Hepatocyte (in vitro differentiated cells): ENCODE results near the gene LATS1. TPM values are rescaled to one million over a fixed set of nuclear protein-coding genes. Genes with fewer than 3 reads are reported as not detected.
"Not testable (repeated sequence)": the region's sequence is repeated elsewhere in the genome, so short reads cannot be mapped to it uniquely, and the experiment has no call there.

Experiments
- DNase-seq: peaks from one replicate; pipeline ENCODE4 v3.0.0-alpha.2; 2016; ENCODE audit warnings: low spot score
- H2AFZ ChIP-seq: fragments of 200-600 bp; sonication (generic); 2 replicates; pipeline ENCODE4 v1.6.0; 2016; ENCODE audit warnings: antibody characterized with exemption, mild to moderate bottlenecking
- H3K27ac ChIP-seq: fragments of 200-600 bp; sonication (generic); 2 replicates; pipeline ENCODE4 v1.5.1; 2016; ENCODE audit warnings: mild to moderate bottlenecking
- H3K27me3 ChIP-seq: fragments of 200-600 bp; sonication (generic); 2 replicates; pipeline ENCODE4 v1.6.1; 2016
- H3K36me3 ChIP-seq: fragments of 200-600 bp; sonication (generic); replicated peaks from 2 replicates; pipeline ENCODE4 v1.5.1; 2016; ENCODE audit warnings: low read depth; ENCODE audit not compliant: insufficient read depth
- H3K4me1 ChIP-seq: fragments of 200-600 bp; sonication (generic); 2 replicates; pipeline ENCODE4 v1.5.1; 2016; ENCODE audit warnings: mild to moderate bottlenecking, moderate library complexity; ENCODE audit not compliant: insufficient read depth
- H3K4me2 ChIP-seq: fragments of 200-600 bp; sonication (generic); 2 replicates; pipeline ENCODE4 v1.6.0; 2016
- H3K4me3 ChIP-seq: fragments of 200-600 bp; sonication (generic); 2 replicates; pipeline ENCODE4 v1.5.1; 2016; ENCODE audit warnings: mild to moderate bottlenecking
- H3K79me2 ChIP-seq: fragments of 200-600 bp; sonication (generic); 2 replicates; pipeline ENCODE4 v1.6.0; 2017; ENCODE audit warnings: mild to moderate bottlenecking
- H3K9me2 ChIP-seq: fragments of 200-600 bp; sonication (generic); replicated peaks from 2 replicates; pipeline ENCODE4 v1.6.0; 2017; ENCODE audit warnings: mild to moderate bottlenecking; ENCODE audit not compliant: insufficient read depth
- H3K9me3 ChIP-seq: fragments of 200-600 bp; sonication (generic); 2 replicates; pipeline ENCODE4 v1.5.1; 2016; ENCODE audit warnings: low read depth, mild to moderate bottlenecking
- H4K20me1 ChIP-seq: fragments of 200-600 bp; sonication (generic); 2 replicates; pipeline ENCODE4 v1.6.0; 2016; ENCODE audit warnings: mild to moderate bottlenecking; ENCODE audit not compliant: insufficient read depth, poor library complexity, severe bottlenecking
- CTCF ChIP-seq: fragments of 200-600 bp; sonication (generic); IDR thresholded peaks from 2 replicates; pipeline ENCODE4 v1.5.1; 2016; ENCODE audit warnings: antibody characterized with exemption, mild to moderate bottlenecking; ENCODE audit not compliant: poor library complexity
- EZH2 ChIP-seq: fragments of 200-600 bp; sonication (generic); IDR thresholded peaks from 2 replicates; pipeline ENCODE4 v1.6.1; 2016; ENCODE audit warnings: antibody characterized with exemption, mild to moderate bottlenecking, borderline replicate concordance
- EZH2phosphoT487 ChIP-seq: fragments of 200-600 bp; sonication (generic); IDR thresholded peaks from one replicate; pipeline ENCODE4 v1.6.1; 2018; ENCODE audit warnings: antibody characterized with exemption, mild to moderate bottlenecking, low read depth, moderate library complexity; ENCODE audit not compliant: unreplicated experiment, severe bottlenecking
- WGBS: methylation state at CpG from one replicate; pipeline ENCODE4 v1.1.6; 2016; ENCODE audit warnings: low lambda C conversion rate; ENCODE audit errors: missing lambda C conversion rate; 5-methylcytosine and 5-hydroxymethylcytosine counted together
- polyA plus RNA-seq: library from polyadenylated mRNA; unstranded; fragments of >200 nt; fragmentation: Nextera tagmentation; extraction: Ambion mirVana; gene quantifications from 2 replicates; pipeline ENCODE4 v1.2.1, GENCODE V29; 2016
- total RNA-seq: library from RNA; depleted of rRNA; stranded (reverse); fragments of >200 nt; gene quantifications from 2 replicates; pipeline ENCODE4 v1.2.3, GENCODE V29; 2014

The LATS1 gene
- total and polyA plus RNA-seq, 2 experiments from 2014 or later = 6.6 to 26.2 TPM

- DNase-seq = no peak
- no peaks in the 10 kb centered on the region for H4K20me1 ChIP-seq
- no peaks in the 10 kb centered on the region for H3K4me1 ChIP-seq
- no peak overlapping the region for H3K27ac ChIP-seq
- H3K36me3 ChIP-seq = no peaks in the 10 kb centered on the region
- WGBS = 87% methylated on average over 7 of the region's 7 CpGs
- H3K9me3 ChIP-seq = no peaks in the 10 kb centered on the region
- no peak overlapping the region for H2AFZ ChIP-seq
- H3K4me2 ChIP-seq = no peak overlapping the region
- no peaks in the 10 kb centered on the region for H3K27me3 ChIP-seq
- peaks cover 40% of the 10 kb centered on the region for H3K79me2 ChIP-seq
- no peak overlapping the region for H3K4me3 ChIP-seq
- no peaks in the 10 kb centered on the region for H3K9me2 ChIP-seq
- TF ChIP-seq EZH2 (no peak), EZH2phosphoT487 (no peak), CTCF (no peak)
Observed at GRCh38 chr6:149686230-149686629, 31.7 kb downstream of the LATS1 start.

GRCh38 chr6:149683256-149683859 lies 34.5 kb downstream of the LATS1 start:
- WGBS = 95% methylated on average over 4 of the region's 4 CpGs
- H3K4me3 ChIP-seq = no peak overlapping the region
- no peaks in the 10 kb centered on the region for H3K9me3 ChIP-seq
- no peaks in the 10 kb centered on the region for H3K9me2 ChIP-seq
- H4K20me1 ChIP-seq = no peaks in the 10 kb centered on the region
- H3K36me3 ChIP-seq = no peaks in the 10 kb centered on the region
- no peak overlapping the region for H3K27ac ChIP-seq
- H3K79me2 ChIP-seq = peaks cover 25% of the 10 kb centered on the region
- no peaks in the 10 kb centered on the region for H3K27me3 ChIP-seq
- no peak overlapping the region for H2AFZ ChIP-seq
- H3K4me2 ChIP-seq = no peak overlapping the region
- TF ChIP-seq CTCF (no peak), EZH2phosphoT487 (no peak), EZH2 (no peak)
- DNase-seq = no peak
- no peaks in the 10 kb centered on the region for H3K4me1 ChIP-seq

GRCh38 chr6:149681845-149682244 lies 36.1 kb downstream of the LATS1 start:
- not testable (repeated sequence) for H3K9me3 ChIP-seq, H2AFZ ChIP-seq, H4K20me1 ChIP-seq, H3K27ac ChIP-seq, H3K36me3 ChIP-seq, H3K27me3 ChIP-seq, DNase-seq, H3K4me1 ChIP-seq, H3K4me2 ChIP-seq, H3K4me3 ChIP-seq, H3K9me2 ChIP-seq
- 92% methylated on average over 14 of the region's 14 CpGs for WGBS
- peaks cover 24% of the 10 kb centered on the region for H3K79me2 ChIP-seq

GRCh38 chr6:149681209-149681608 lies 36.7 kb downstream of the LATS1 start:
- Histone ChIP-seq H3K27me3 (no peaks in the 10 kb centered on the region), H3K79me2 (peaks cover 24% of the 10 kb centered on the region), H2AFZ (no peak overlapping the region), H3K9me3 (no peaks in the 10 kb centered on the region), H3K4me3 (no peak overlapping the region), H3K4me2 (no peak overlapping the region), H3K9me2 (no peaks in the 10 kb centered on the region), H3K36me3 (no peaks in the 10 kb centered on the region), H3K27ac (no peak overlapping the region), H4K20me1 (no peaks in the 10 kb centered on the region), H3K4me1 (no peaks in the 10 kb centered on the region)
- no peak for TF ChIP-seq EZH2phosphoT487
- TF ChIP-seq EZH2 = no peak
- TF ChIP-seq CTCF = no peak
- DNase-seq = no peak
